ENCODE measurements around the gene GTPBP2.
"Not testable (repeated sequence)": the region's sequence is repeated elsewhere in the genome, so short reads cannot be mapped to it uniquely, and the experiment has no call there.

The GTPBP2 gene

GRCh38 chr6:43657221-43657802 is 28.2 kb upstream of the GTPBP2 start:
- Histone ChIP-seq H3K27me3 (ENCODE audit: control insufficient read depth in 3 of 3, insufficient read depth in 3 of 3, low read depth in 1 of 3, low read length in 3 of 3) (no peaks in the 10 kb centered on the region), H2BK5ac (ENCODE audit: low read length) (no peak overlapping the region), H3K14ac (ENCODE audit: low read length) (no peak overlapping the region), H4K8ac (ENCODE audit: low read depth, low read length) (no peak overlapping the region), H2BK12ac (ENCODE audit: low read length) (no peak overlapping the region), H2AFZ (ENCODE audit: low read length) (no peak overlapping the region), H3K9ac (ENCODE audit: low read depth, low read length, poor library complexity) (no peak overlapping the region), H3K79me1 (ENCODE audit: low read depth, low read length) (no peaks in the 10 kb centered on the region), H3K27ac (replicated peaks; ENCODE audit: low read length) (no peak overlapping the region), H2BK15ac (ENCODE audit: low read length) (no peak overlapping the region), H2BK120ac (ENCODE audit: low read depth, low read length) (no peak overlapping the region), H3K18ac (ENCODE audit: low read length) (no peak overlapping the region), H3K23ac (ENCODE audit: low read depth, low read length, poor library complexity) (no peak overlapping the region), H3K4me1 (ENCODE audit: control insufficient read depth in 2 of 2, insufficient read depth in 1 of 2, low read depth in 1 of 2, low read length in 2 of 2) (peaks cover 0 to 3% of the 10 kb centered on the region in 2 donors), H3K9me3 (replicated peaks in 1 of 2; ENCODE audit: control insufficient read depth in 2 of 2, insufficient read depth in 1 of 2, low read depth in 1 of 2, low read length in 2 of 2) (peaks cover 0 to 2% of the 10 kb centered on the region in 2 donors), H3K36me3 (replicated peaks in 1 of 2; ENCODE audit: control insufficient read depth in 2 of 2, insufficient read depth in 2 of 2, low read length in 2 of 2) (no peaks in the 10 kb centered on the region), H2AK5ac (ENCODE audit: low read depth, low read length) (no peak overlapping the region), H3K4me2 (ENCODE audit: insufficient read depth, low read length, poor library complexity, severe bottlenecking) (no peak overlapping the region), H4K91ac (ENCODE audit: low read depth, low read length, poor library complexity) (no peak overlapping the region), H3K4ac (ENCODE audit: low read length) (no peak overlapping the region), H3K4me3 (ENCODE audit: low read length in 2 of 2) (no peak overlapping the region)
- no CpG with 5 or more reads among the region's 3 CpGs for WGBS, 2 donors (ENCODE audit: extremely low coverage in 2 of 2, insufficient read length in 2 of 2, insufficient replicate concordance in 1 of 2)
- no peak for DNase-seq (ENCODE audit: low spot score)

- H3K27ac ChIP-seq (replicated peaks; ENCODE audit: low read length); H3K36me3 ChIP-seq (replicated peaks in 1 of 2; ENCODE audit: control insufficient read depth in 2 of 2, insufficient read depth in 2 of 2, low read length in 2 of 2); H3K4ac ChIP-seq (ENCODE audit: low read length); H3K9me3 ChIP-seq (replicated peaks in 1 of 2; ENCODE audit: control insufficient read depth in 2 of 2, insufficient read depth in 1 of 2, low read depth in 1 of 2, low read length in 2 of 2); H3K18ac ChIP-seq (ENCODE audit: low read length); H3K4me2 ChIP-seq (ENCODE audit: insufficient read depth, low read length, poor library complexity, severe bottlenecking); H2AK5ac ChIP-seq (ENCODE audit: low read depth, low read length); H2BK15ac ChIP-seq (ENCODE audit: low read length); H3K23ac ChIP-seq (ENCODE audit: low read depth, low read length, poor library complexity); H2BK12ac ChIP-seq (ENCODE audit: low read length); H2BK5ac ChIP-seq (ENCODE audit: low read length); H2AFZ ChIP-seq (ENCODE audit: low read length); H3K4me1 ChIP-seq (ENCODE audit: control insufficient read depth in 2 of 2, insufficient read depth in 1 of 2, low read depth in 1 of 2, low read length in 2 of 2); H2BK120ac ChIP-seq (ENCODE audit: low read depth, low read length); H3K79me1 ChIP-seq (ENCODE audit: low read depth, low read length); H3K9ac ChIP-seq (ENCODE audit: low read depth, low read length, poor library complexity); H3K27me3 ChIP-seq (ENCODE audit: control insufficient read depth in 3 of 3, insufficient read depth in 3 of 3, low read depth in 1 of 3, low read length in 3 of 3); DNase-seq (ENCODE audit: low spot score); H3K14ac ChIP-seq (ENCODE audit: low read length); H4K8ac ChIP-seq (ENCODE audit: low read depth, low read length); H4K91ac ChIP-seq (ENCODE audit: low read depth, low read length, poor library complexity); H3K4me3 ChIP-seq (ENCODE audit: low read length in 2 of 2): not testable (repeated sequence)
- WGBS, 2 donors (ENCODE audit: extremely low coverage in 2 of 2, insufficient read length in 2 of 2, insufficient replicate concordance in 1 of 2), result no CpG with 5 or more reads among the region's 2 CpGs
These were observed 23.8 kb upstream of the GTPBP2 start for GRCh38 chr6:43652822-43653221.

- H2BK120ac ChIP-seq (ENCODE audit: low read depth, low read length), result no peak overlapping the region
- no peak overlapping the region for H3K14ac ChIP-seq (ENCODE audit: low read length)
- no peak overlapping the region for H2BK12ac ChIP-seq (ENCODE audit: low read length)
- no peak overlapping the region for H3K4ac ChIP-seq (ENCODE audit: low read length)
- H2BK5ac ChIP-seq (ENCODE audit: low read length), result no peak overlapping the region
- no CpG with 5 or more reads among the region's 2 CpGs for WGBS, 2 donors (ENCODE audit: extremely low coverage in 2 of 2, insufficient read length in 2 of 2, insufficient replicate concordance in 1 of 2)
- H3K79me1 ChIP-seq (ENCODE audit: low read depth, low read length), result no peaks in the 10 kb centered on the region
- H3K27me3 ChIP-seq (ENCODE audit: control insufficient read depth in 3 of 3, insufficient read depth in 3 of 3, low read depth in 1 of 3, low read length in 3 of 3), result no peaks in the 10 kb centered on the region
- peaks cover 0 to 6% of the 10 kb centered on the region in 2 donors for H3K4me1 ChIP-seq (ENCODE audit: control insufficient read depth in 2 of 2, insufficient read depth in 1 of 2, low read depth in 1 of 2, low read length in 2 of 2)
- no peak overlapping the region for H3K4me2 ChIP-seq (ENCODE audit: insufficient read depth, low read length, poor library complexity, severe bottlenecking)
- H2BK15ac ChIP-seq (ENCODE audit: low read length), result no peak overlapping the region
- no peak overlapping the region for H2AFZ ChIP-seq (ENCODE audit: low read length)
- H2AK5ac ChIP-seq (ENCODE audit: low read depth, low read length), result no peak overlapping the region
- H3K27ac ChIP-seq (replicated peaks; ENCODE audit: low read length), result no peak overlapping the region
- H3K18ac ChIP-seq (ENCODE audit: low read length), result no peak overlapping the region
- peaks cover 0 to under 1% of the 10 kb centered on the region in 2 donors for H3K36me3 ChIP-seq (replicated peaks in 1 of 2; ENCODE audit: control insufficient read depth in 2 of 2, insufficient read depth in 2 of 2, low read length in 2 of 2)
- no peak overlapping the region for H3K9ac ChIP-seq (ENCODE audit: low read depth, low read length, poor library complexity)
- DNase-seq (ENCODE audit: low spot score), result no peak
- no peak overlapping the region for H3K4me3 ChIP-seq (ENCODE audit: low read length in 2 of 2)
- H3K9me3 ChIP-seq (replicated peaks in 1 of 2; ENCODE audit: control insufficient read depth in 2 of 2, insufficient read depth in 1 of 2, low read depth in 1 of 2, low read length in 2 of 2), result no peaks in the 10 kb centered on the region
- H4K8ac ChIP-seq (ENCODE audit: low read depth, low read length), result no peak overlapping the region
- no peak overlapping the region for H3K23ac ChIP-seq (ENCODE audit: low read depth, low read length, poor library complexity)
- no peak overlapping the region for H4K91ac ChIP-seq (ENCODE audit: low read depth, low read length, poor library complexity)
These were observed 19.2 kb upstream of the GTPBP2 start for GRCh38 chr6:43648248-43648647.

- Histone ChIP-seq H3K9me3 (replicated peaks in 1 of 2; ENCODE audit: control insufficient read depth in 2 of 2, insufficient read depth in 1 of 2, low read depth in 1 of 2, low read length in 2 of 2) (no peaks in the 10 kb centered on the region), H3K4me2 (ENCODE audit: insufficient read depth, low read length, poor library complexity, severe bottlenecking) (no peak overlapping the region), H3K14ac (ENCODE audit: low read length) (no peak overlapping the region), H3K36me3 (replicated peaks in 1 of 2; ENCODE audit: control insufficient read depth in 2 of 2, insufficient read depth in 2 of 2, low read length in 2 of 2) (peaks cover 0 to 3% of the 10 kb centered on the region in 2 donors), H3K18ac (ENCODE audit: low read length) (no peak overlapping the region), H4K91ac (ENCODE audit: low read depth, low read length, poor library complexity) (no peak overlapping the region), H2BK12ac (ENCODE audit: low read length) (no peak overlapping the region), H3K79me1 (ENCODE audit: low read depth, low read length) (no peaks in the 10 kb centered on the region), H3K4me3 (ENCODE audit: low read length in 2 of 2) (no peak overlapping the region), H3K27ac (replicated peaks; ENCODE audit: low read length) (no peak overlapping the region), H4K8ac (ENCODE audit: low read depth, low read length) (no peak overlapping the region), H3K9ac (ENCODE audit: low read depth, low read length, poor library complexity) (no peak overlapping the region), H2AFZ (ENCODE audit: low read length) (no peak overlapping the region), H3K4ac (ENCODE audit: low read length) (no peak overlapping the region), H2BK15ac (ENCODE audit: low read length) (no peak overlapping the region), H3K4me1 (ENCODE audit: control insufficient read depth in 2 of 2, insufficient read depth in 1 of 2, low read depth in 1 of 2, low read length in 2 of 2) (peaks cover 0 to 6% of the 10 kb centered on the region in 2 donors), H2BK120ac (ENCODE audit: low read depth, low read length) (no peak overlapping the region), H3K27me3 (ENCODE audit: control insufficient read depth in 3 of 3, insufficient read depth in 3 of 3, low read depth in 1 of 3, low read length in 3 of 3) (no peaks in the 10 kb centered on the region), H2BK5ac (ENCODE audit: low read length) (no peak overlapping the region), H3K23ac (ENCODE audit: low read depth, low read length, poor library complexity) (no peak overlapping the region), H2AK5ac (ENCODE audit: low read depth, low read length) (no peak overlapping the region)
- WGBS, 2 donors (ENCODE audit: extremely low coverage in 2 of 2, insufficient read length in 2 of 2, insufficient replicate concordance in 1 of 2), result no CpG with 5 or more reads among the region's 3 CpGs
- DNase-seq (ENCODE audit: low spot score), result no peak
These were observed 18.5 kb upstream of the GTPBP2 start for GRCh38 chr6:43647613-43648012.

All from neuronal stem cell (in vitro differentiated cells).